WTC11 (cell line): ENCODE data around the gene MAPK8IP1. TPM values are rescaled to one million over a fixed set of nuclear protein-coding genes. Genes with fewer than 3 reads are reported as not detected.

ENCODE experiments used
- ATAC-seq: fragments of 200-7000 bp; cut with Tn5 transposase; 2 replicates; pipeline ENCODE4 v1.10.0; 2021; ENCODE audit warnings: mild to moderate bottlenecking, moderate library complexity
- CTCF ChIA-PET: fragments of 300-600 bp; sonication (Branson Sonifier 250); formaldehyde crosslinking; loops from one replicate; lab custom pipeline; 2021; ENCODE audit warnings: antibody characterized with exemption; lab: Charles Lee
- POLR2A ChIA-PET: fragments of 350-600 bp; sonication (Branson Sonifier 250); formaldehyde crosslinking; loops from one replicate; lab custom pipeline; 2021; ENCODE audit warnings: antibody characterized with exemption; lab: Charles Lee
- DNase-seq: peaks from one replicate; pipeline ENCODE4 v3.0.0; 2021; ENCODE audit warnings: low spot score
- H3K27ac Mint-ChIP-seq: 2 replicates; pipeline ENCODE4 v1.8.0; 2021; ENCODE audit warnings: mixed read lengths
- H3K27me3 Mint-ChIP-seq: 2 replicates; pipeline ENCODE4 v1.8.0; 2021; ENCODE audit warnings: low read depth, mild to moderate bottlenecking, moderate library complexity, mixed read lengths
- H3K36me3 Mint-ChIP-seq: 2 replicates; pipeline ENCODE4 v1.8.0; 2021; ENCODE audit warnings: mixed read lengths
- H3K4me1 Mint-ChIP-seq: 2 replicates; pipeline ENCODE4 v1.8.0; 2022; ENCODE audit warnings: mixed read lengths
- H3K4me3 Mint-ChIP-seq: 2 replicates; pipeline ENCODE4 v1.8.0; 2021; ENCODE audit warnings: mild to moderate bottlenecking, moderate library complexity, mixed read lengths
- H3K9me3 Mint-ChIP-seq: 2 replicates; pipeline ENCODE4 v1.8.0; 2021; ENCODE audit warnings: mixed read lengths
- CREB1 ChIP-seq: sonication (generic); formaldehyde crosslinking; IDR thresholded peaks from 2 replicates; pipeline ENCODE4 v1.8.0; 2023; ENCODE audit warnings: mild to moderate bottlenecking, missing genetic modification reagents
- EMX1 ChIP-seq: fragments of 250-450 bp; sonication (Bioruptor Pico); IDR thresholded peaks from 2 replicates; pipeline ENCODE4 v1.8.0; 2021; ENCODE audit warnings: mild to moderate bottlenecking
- ERG ChIP-seq: fragments of 250-450 bp; sonication (Bioruptor Pico); IDR thresholded peaks from 2 replicates; pipeline ENCODE4 v1.8.0; 2021; ENCODE audit warnings: mild to moderate bottlenecking
- ESRRA ChIP-seq: sonication (generic); formaldehyde crosslinking; IDR thresholded peaks from 2 replicates; pipeline ENCODE4 v1.8.1; 2022; ENCODE audit warnings: mild to moderate bottlenecking, missing genetic modification reagents, borderline replicate concordance
- ETV6 ChIP-seq: sonication (generic); formaldehyde crosslinking; IDR thresholded peaks from 2 replicates; pipeline ENCODE4 v1.8.1; 2022; ENCODE audit warnings: mild to moderate bottlenecking, missing genetic modification reagents
- GTF2I ChIP-seq: fragments of 250-450 bp; sonication (Bioruptor Pico); conservative IDR thresholded peaks from 2 replicates; pipeline ENCODE4 v1.4.0; 2021; ENCODE audit warnings: mild to moderate bottlenecking
- IRF2 ChIP-seq: sonication (generic); formaldehyde crosslinking; IDR thresholded peaks from 2 replicates; pipeline ENCODE4 v1.8.0; 2022; ENCODE audit warnings: low read depth, missing genetic modification reagents, borderline replicate concordance
- JUN ChIP-seq: sonication (generic); formaldehyde crosslinking; IDR thresholded peaks from 2 replicates; pipeline ENCODE4 v1.8.0; 2023; ENCODE audit warnings: mild to moderate bottlenecking, missing genetic modification reagents
- MAX ChIP-seq: sonication (generic); formaldehyde crosslinking; IDR thresholded peaks from 2 replicates; pipeline ENCODE4 v1.8.0; 2022; ENCODE audit warnings: mild to moderate bottlenecking, missing genetic modification reagents
- MXD4 ChIP-seq: fragments of 250-450 bp; sonication (Bioruptor Pico); IDR thresholded peaks from 2 replicates; pipeline ENCODE4 v1.8.0; 2021; ENCODE audit warnings: mild to moderate bottlenecking, moderate library complexity, borderline replicate concordance
- NFATC4 ChIP-seq: fragments of 250-450 bp; sonication (Bioruptor Pico); IDR thresholded peaks from 2 replicates; pipeline ENCODE4 v1.9.0; 2021; ENCODE audit warnings: mild to moderate bottlenecking
- NR2C2 ChIP-seq: sonication (generic); formaldehyde crosslinking; IDR thresholded peaks from 2 replicates; pipeline ENCODE4 v1.8.0; 2022; ENCODE audit warnings: mild to moderate bottlenecking, missing genetic modification reagents
- TEAD1 ChIP-seq: sonication (generic); formaldehyde crosslinking; IDR thresholded peaks from 2 replicates; pipeline ENCODE4 v1.8.0; 2022; ENCODE audit warnings: mild to moderate bottlenecking, missing genetic modification reagents
- TEAD4 ChIP-seq: sonication (generic); formaldehyde crosslinking; IDR thresholded peaks from 2 replicates; pipeline ENCODE4 v1.8.0; 2022; ENCODE audit warnings: mild to moderate bottlenecking, missing genetic modification reagents
- TP53 ChIP-seq: sonication (generic); formaldehyde crosslinking; IDR thresholded peaks from 2 replicates; pipeline ENCODE4 v1.8.1; 2023; ENCODE audit warnings: mild to moderate bottlenecking, missing genetic modification reagents
- USF2 ChIP-seq: sonication (generic); formaldehyde crosslinking; IDR thresholded peaks from 2 replicates; pipeline ENCODE4 v1.8.1; 2023; ENCODE audit warnings: mild to moderate bottlenecking, missing genetic modification reagents, moderate library complexity
- ZBTB21 ChIP-seq: sonication (generic); formaldehyde crosslinking; IDR thresholded peaks from 2 replicates; pipeline ENCODE4 v1.8.1; 2023; ENCODE audit warnings: mild to moderate bottlenecking, missing genetic modification reagents, borderline replicate concordance
- ZNF121 ChIP-seq: sonication (generic); formaldehyde crosslinking; IDR thresholded peaks from 2 replicates; pipeline ENCODE4 v1.8.0; 2023; ENCODE audit warnings: missing genetic modification reagents
- ZNF138 ChIP-seq: sonication (generic); formaldehyde crosslinking; conservative IDR thresholded peaks from 2 replicates; pipeline ENCODE4 v1.8.1; 2022; ENCODE audit warnings: mild to moderate bottlenecking, moderate library complexity, missing genetic modification reagents
- ZNF263 ChIP-seq: sonication (generic); formaldehyde crosslinking; IDR thresholded peaks from 2 replicates; pipeline ENCODE4 v1.8.1; 2022; ENCODE audit warnings: low read depth, mild to moderate bottlenecking, moderate library complexity, missing genetic modification reagents
- ZNF416 ChIP-seq: fragments of 250-450 bp; sonication (Bioruptor Pico); IDR thresholded peaks from 2 replicates; pipeline ENCODE4 v1.9.0; 2021; ENCODE audit warnings: mild to moderate bottlenecking, inconsistent platforms
- ZNF423 ChIP-seq: fragments of 250-450 bp; sonication (Bioruptor Pico); IDR thresholded peaks from 2 replicates; pipeline ENCODE4 v2.1.2; 2022; ENCODE audit warnings: mild to moderate bottlenecking, moderate library complexity
- total RNA-seq: library from RNA; stranded (reverse); gene quantifications from 3 replicates; pipeline ENCODE4 v1.2.3, GENCODE V29; 2021
- TF ChIP-seq, protein P1 (sequence below): sonication (generic); formaldehyde crosslinking; IDR thresholded peaks from 2 replicates; pipeline ENCODE4 v1.8.0; 2022; ENCODE audit warnings: mild to moderate bottlenecking, missing genetic modification reagents
- TF ChIP-seq, protein P2 (sequence below): fragments of 250-450 bp; sonication (Bioruptor Pico); IDR thresholded peaks from 2 replicates; pipeline ENCODE4 v1.9.0; 2021; ENCODE audit warnings: mild to moderate bottlenecking
- TF ChIP-seq, protein P3 (sequence below): sonication (generic); formaldehyde crosslinking; IDR thresholded peaks from 2 replicates; pipeline ENCODE4 v1.8.1; 2023; ENCODE audit warnings: mild to moderate bottlenecking, moderate library complexity, missing genetic modification reagents
- TF ChIP-seq, protein P4 (sequence below): sonication (generic); formaldehyde crosslinking; conservative IDR thresholded peaks from 2 replicates; pipeline ENCODE4 v1.8.1; 2022; ENCODE audit warnings: mild to moderate bottlenecking, missing genetic modification reagents
- TF ChIP-seq, protein P5 (sequence below): sonication (generic); formaldehyde crosslinking; IDR thresholded peaks from 2 replicates; pipeline ENCODE4 v1.8.1; 2023; ENCODE audit warnings: mild to moderate bottlenecking, missing genetic modification reagents

MAPK8IP1 gene
- total RNA-seq, 1 experiment from 2014 or later: 34.1 TPM

DNA sequence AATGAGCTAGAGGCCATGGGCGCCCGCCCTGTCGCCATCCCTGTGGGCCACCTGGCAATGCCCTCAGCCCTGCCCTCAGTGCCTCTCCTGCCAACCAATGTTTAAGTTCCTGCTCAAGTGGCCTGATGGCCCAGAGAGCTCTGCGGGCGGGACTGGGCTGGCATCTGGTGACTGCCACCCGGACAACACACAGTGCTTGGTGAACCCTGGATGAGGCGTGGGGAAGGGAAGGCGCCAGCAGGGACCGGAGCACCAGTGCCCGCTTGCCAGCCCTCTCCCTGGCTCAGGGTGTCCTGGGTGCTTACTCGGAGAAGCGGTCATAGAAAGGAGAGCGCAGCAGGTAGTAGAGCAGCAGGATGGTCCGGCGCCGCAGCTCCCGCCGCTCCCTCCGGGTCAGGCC is 28.1 kb downstream of the MAPK8IP1 start:
- Mint-ChIP-seq H3K27me3 (no peaks in the 10 kb centered on the region), H3K36me3 (peaks cover 3% of the 10 kb centered on the region; the same call in 1 of the 2 replicates), H3K4me1 (peaks cover 3% of the 10 kb centered on the region), H3K27ac (no peak overlapping the region), H3K9me3 (no peaks in the 10 kb centered on the region), H3K4me3 (no peak overlapping the region)
- ChIA-PET CTCF (no interaction called here), POLR2A (no interaction called here)
- no peak for DNase-seq
- no peak for ATAC-seq
- TF ChIP-seq, protein P1, sequence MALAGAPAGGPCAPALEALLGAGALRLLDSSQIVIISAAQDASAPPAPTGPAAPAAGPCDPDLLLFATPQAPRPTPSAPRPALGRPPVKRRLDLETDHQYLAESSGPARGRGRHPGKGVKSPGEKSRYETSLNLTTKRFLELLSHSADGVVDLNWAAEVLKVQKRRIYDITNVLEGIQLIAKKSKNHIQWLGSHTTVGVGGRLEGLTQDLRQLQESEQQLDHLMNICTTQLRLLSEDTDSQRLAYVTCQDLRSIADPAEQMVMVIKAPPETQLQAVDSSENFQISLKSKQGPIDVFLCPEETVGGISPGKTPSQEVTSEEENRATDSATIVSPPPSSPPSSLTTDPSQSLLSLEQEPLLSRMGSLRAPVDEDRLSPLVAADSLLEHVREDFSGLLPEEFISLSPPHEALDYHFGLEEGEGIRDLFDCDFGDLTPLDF (CRISPR knock-in tag): no peak
- no peak for TF ChIP-seq ZBTB21 (CRISPR knock-in tag)
- no peak for TF ChIP-seq ZNF423 (CRISPR knock-in tag)
- TF ChIP-seq, protein P2, sequence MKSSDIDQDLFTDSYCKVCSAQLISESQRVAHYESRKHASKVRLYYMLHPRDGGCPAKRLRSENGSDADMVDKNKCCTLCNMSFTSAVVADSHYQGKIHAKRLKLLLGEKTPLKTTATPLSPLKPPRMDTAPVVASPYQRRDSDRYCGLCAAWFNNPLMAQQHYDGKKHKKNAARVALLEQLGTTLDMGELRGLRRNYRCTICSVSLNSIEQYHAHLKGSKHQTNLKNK (CRISPR knock-in tag): no peak
- no peak for TF ChIP-seq USF2 (CRISPR knock-in tag)
- no peak for TF ChIP-seq NR2C2
- TF ChIP-seq ZNF121 (CRISPR knock-in tag): no peak

DNA sequence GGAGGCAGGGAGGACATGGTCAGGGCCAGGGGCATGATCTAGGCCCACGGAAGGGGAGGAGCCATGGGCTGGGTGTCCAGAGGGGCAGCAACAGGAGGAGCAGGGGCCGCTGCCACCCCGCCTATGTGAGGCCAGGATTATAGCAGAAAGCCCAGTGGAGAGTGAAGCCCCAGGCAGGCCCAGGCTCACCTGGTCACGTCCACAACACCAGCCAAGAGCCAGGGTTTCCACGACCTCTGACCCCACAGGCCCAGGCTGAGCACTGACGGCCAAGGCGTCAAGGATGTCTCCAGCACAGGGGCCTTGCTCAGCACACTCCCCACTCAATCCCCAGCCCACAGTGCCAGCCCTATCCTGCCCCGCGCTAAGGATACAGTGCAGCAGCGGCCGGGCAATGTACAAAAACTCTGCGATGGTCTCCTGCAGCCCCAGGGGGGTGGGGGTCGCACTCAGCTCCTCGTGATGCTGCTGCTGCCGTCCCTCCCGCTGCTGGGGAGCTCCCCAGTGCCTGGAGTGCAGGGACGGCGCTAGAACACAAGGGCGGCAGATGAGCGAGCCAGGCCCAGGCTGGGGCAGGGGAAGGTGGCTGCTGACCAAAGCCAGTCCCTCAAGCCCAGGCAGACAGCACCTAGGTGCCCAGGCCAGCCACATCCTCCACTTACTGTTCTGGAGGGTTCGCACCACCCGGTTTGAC is 28.6 kb downstream of the MAPK8IP1 start:
- no peaks in the 10 kb centered on the region for H3K27me3 Mint-ChIP-seq
- no peaks in the 10 kb centered on the region for H3K9me3 Mint-ChIP-seq
- H3K4me1 Mint-ChIP-seq: peaks cover 7% of the 10 kb centered on the region
- H3K36me3 Mint-ChIP-seq: peaks cover 3% of the 10 kb centered on the region; the same call in 1 of the 2 replicates
- DNase-seq: no peak
- CTCF ChIA-PET: interaction anchor here (1.6 kb wide), 1 partner anchor 13 kb away, joined by 4 read pairs; no protein-coding TSS in a partner anchor
- TF ChIP-seq NR2C2 (no peak), TEAD4 (CRISPR knock-in tag) (no peak), ZNF138 (CRISPR knock-in tag) (no peak), CREB1 (CRISPR knock-in tag) (no peak), ERG (no peak), MAX (CRISPR knock-in tag) (no peak), EMX1 (CRISPR knock-in tag) (no peak), MXD4 (CRISPR knock-in tag) (no peak), ZNF416 (CRISPR knock-in tag) (no peak), ETV6 (CRISPR knock-in tag) (no peak), JUN (CRISPR knock-in tag) (no peak), TP53 (CRISPR knock-in tag) (no peak)
- no peak overlapping the region for H3K27ac Mint-ChIP-seq
- no peak for ATAC-seq
- POLR2A ChIA-PET: no interaction called here
- H3K4me3 Mint-ChIP-seq: no peak overlapping the region

DNA sequence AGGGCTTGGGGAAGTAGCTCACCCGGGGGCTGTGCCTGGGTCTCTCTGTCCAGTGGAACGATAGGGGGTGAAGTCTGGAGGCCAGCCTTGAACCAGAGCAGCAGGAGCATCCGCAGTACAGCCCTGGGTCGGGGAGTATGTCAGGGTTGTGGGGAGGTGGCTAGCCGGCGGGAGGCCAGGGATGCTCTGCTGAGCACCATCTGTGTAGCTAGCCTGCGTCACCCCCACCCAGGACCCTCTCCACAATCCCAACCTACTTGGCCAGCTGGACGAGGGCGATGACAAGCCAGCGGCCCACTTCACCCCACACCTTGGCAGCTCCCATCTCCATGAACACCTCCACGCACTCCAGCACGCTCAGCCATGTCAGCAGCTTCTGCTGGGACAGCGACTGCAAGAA is 30.0 kb downstream of the MAPK8IP1 start:
- Mint-ChIP-seq H3K9me3 (no peaks in the 10 kb centered on the region), H3K4me1 (peaks cover 20% of the 10 kb centered on the region), H3K36me3 (peaks cover 3% of the 10 kb centered on the region; the same call in 1 of the 2 replicates), H3K4me3 (peak overlapping the region; percentile 27; the same call in 1 of the 2 replicates), H3K27me3 (no peaks in the 10 kb centered on the region), H3K27ac (no peak overlapping the region)
- ChIA-PET CTCF (interaction anchor here (1.6 kb wide), 1 partner anchor 15 kb away, joined by 4 read pairs; no protein-coding TSS in a partner anchor), POLR2A (no interaction called here)
- DNase-seq (no peak), ATAC-seq (no peak)
- TF ChIP-seq, protein P3, sequence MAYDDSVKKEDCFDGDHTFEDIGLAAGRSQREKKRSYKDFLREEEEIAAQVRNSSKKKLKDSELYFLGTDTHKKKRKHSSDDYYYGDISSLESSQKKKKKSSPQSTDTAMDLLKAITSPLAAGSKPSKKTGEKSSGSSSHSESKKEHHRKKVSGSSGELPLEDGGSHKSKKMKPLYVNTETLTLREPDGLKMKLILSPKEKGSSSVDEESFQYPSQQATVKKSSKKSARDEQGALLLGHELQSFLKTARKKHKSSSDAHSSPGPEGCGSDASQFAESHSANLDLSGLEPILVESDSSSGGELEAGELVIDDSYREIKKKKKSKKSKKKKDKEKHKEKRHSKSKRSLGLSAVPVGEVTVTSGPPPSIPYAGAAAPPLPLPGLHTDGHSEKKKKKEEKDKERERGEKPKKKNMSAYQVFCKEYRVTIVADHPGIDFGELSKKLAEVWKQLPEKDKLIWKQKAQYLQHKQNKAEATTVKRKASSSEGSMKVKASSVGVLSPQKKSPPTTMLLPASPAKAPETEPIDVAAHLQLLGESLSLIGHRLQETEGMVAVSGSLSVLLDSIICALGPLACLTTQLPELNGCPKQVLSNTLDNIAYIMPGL (CRISPR knock-in tag): no peak
- no peak for TF ChIP-seq GTF2I (CRISPR knock-in tag)
- TF ChIP-seq, protein P4, sequence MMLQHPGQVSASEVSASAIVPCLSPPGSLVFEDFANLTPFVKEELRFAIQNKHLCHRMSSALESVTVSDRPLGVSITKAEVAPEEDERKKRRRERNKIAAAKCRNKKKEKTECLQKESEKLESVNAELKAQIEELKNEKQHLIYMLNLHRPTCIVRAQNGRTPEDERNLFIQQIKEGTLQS: no peak
- no peak for TF ChIP-seq NFATC4 (CRISPR knock-in tag)
- TF ChIP-seq ZNF263: no peak
- TF ChIP-seq, protein P5, sequence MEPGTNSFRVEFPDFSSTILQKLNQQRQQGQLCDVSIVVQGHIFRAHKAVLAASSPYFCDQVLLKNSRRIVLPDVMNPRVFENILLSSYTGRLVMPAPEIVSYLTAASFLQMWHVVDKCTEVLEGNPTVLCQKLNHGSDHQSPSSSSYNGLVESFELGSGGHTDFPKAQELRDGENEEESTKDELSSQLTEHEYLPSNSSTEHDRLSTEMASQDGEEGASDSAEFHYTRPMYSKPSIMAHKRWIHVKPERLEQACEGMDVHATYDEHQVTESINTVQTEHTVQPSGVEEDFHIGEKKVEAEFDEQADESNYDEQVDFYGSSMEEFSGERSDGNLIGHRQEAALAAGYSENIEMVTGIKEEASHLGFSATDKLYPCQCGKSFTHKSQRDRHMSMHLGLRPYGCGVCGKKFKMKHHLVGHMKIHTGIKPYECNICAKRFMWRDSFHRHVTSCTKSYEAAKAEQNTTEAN: no peak
- no peak for TF ChIP-seq IRF2 (CRISPR knock-in tag)
- no peak for TF ChIP-seq TEAD1 (CRISPR knock-in tag)
- TF ChIP-seq ESRRA: no peak
- no peak for TF ChIP-seq CREB1 (CRISPR knock-in tag)
